ENCODE results near the gene TMEM138.

DNA sequence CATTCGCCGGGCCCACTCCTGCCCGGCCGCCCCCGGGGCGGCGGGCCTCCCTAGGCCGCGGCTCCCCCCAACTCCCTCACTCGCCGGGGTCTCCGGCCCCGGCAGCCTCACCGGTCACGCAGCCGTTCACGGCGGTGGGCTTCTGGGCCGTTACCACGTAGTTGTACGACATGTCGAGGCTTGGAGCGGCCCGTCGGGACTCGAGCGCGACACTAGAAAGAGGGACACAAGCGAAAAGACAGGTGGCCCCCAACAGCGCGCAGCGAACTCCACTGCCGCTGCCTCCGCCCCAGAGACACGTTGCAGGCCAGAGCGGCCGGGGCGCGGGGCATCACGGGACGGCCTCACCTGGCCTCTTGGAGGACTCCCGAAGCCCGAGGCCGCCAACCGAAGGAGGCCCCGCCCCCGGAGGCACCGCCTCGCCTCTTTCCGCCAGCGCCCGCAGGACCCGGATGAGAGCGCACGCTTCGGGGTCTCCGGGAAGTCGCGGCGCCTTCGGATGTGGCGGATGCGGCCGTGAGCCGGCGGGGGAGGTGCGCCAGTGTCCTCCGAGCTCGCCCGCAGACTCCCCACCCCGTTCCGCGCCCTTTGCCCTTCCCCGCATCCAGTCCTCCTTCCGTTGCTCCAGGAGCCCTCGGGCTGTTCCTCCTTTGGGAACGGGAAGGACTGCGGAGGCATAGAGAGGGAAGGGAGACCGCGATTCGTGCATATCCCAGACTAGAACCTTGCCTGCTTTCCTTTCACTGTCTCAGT lies 29.2 kb upstream of the TMEM138 start, which contains the start of the genes DDB1 and TKFC:
- TF ChIP-seq, protein P1, sequence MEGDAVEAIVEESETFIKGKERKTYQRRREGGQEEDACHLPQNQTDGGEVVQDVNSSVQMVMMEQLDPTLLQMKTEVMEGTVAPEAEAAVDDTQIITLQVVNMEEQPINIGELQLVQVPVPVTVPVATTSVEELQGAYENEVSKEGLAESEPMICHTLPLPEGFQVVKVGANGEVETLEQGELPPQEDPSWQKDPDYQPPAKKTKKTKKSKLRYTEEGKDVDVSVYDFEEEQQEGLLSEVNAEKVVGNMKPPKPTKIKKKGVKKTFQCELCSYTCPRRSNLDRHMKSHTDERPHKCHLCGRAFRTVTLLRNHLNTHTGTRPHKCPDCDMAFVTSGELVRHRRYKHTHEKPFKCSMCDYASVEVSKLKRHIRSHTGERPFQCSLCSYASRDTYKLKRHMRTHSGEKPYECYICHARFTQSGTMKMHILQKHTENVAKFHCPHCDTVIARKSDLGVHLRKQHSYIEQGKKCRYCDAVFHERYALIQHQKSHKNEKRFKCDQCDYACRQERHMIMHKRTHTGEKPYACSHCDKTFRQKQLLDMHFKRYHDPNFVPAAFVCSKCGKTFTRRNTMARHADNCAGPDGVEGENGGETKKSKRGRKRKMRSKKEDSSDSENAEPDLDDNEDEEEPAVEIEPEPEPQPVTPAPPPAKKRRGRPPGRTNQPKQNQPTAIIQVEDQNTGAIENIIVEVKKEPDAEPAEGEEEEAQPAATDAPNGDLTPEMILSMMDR (IDR thresholded peaks at IDR 0.05) = no peak
- TF ChIP-seq, protein P2, sequence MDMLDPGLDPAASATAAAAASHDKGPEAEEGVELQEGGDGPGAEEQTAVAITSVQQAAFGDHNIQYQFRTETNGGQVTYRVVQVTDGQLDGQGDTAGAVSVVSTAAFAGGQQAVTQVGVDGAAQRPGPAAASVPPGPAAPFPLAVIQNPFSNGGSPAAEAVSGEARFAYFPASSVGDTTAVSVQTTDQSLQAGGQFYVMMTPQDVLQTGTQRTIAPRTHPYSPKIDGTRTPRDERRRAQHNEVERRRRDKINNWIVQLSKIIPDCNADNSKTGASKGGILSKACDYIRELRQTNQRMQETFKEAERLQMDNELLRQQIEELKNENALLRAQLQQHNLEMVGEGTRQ (CRISPR knock-in tag; IDR thresholded peaks at IDR 0.05) = peak; percentile 66
- TF ChIP-seq, protein P3, sequence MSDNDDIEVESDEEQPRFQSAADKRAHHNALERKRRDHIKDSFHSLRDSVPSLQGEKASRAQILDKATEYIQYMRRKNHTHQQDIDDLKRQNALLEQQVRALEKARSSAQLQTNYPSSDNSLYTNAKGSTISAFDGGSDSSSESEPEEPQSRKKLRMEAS (CRISPR knock-in tag; IDR thresholded peaks at IDR 0.05) = peak; percentile 96
